A549 (cell line): ENCODE measurements around the gene SSBP3.

ENCODE experiments used
- CBX8 ChIP-seq: fragments of 200-600 bp; sonication (generic); IDR thresholded peaks from 2 replicates; pipeline ENCODE4 v1.6.1; 2016
- CEBPB ChIP-seq, 2 experiments: fragments of >200 bp in 1 of 2; sonication (Bioruptor Twin) in 1 of 2; formaldehyde crosslinking in 1 of 2; IDR thresholded peaks; 2 replicates each; pipeline ENCODE4 v1.6.1; 2012 to 2016
- CHD2 ChIP-seq: fragments of 150-350 bp; IDR thresholded peaks from 2 replicates; pipeline ENCODE4 v1.6.1; 2014; ENCODE audit warnings: low read length; ENCODE audit not compliant: partially characterized antibody
- CTCF ChIP-seq: fragments of >200 bp; sonication (Bioruptor Twin); formaldehyde crosslinking; IDR thresholded peaks from 3 replicates; pipeline ENCODE4 v1.5.1; 2016
- E2F6 ChIP-seq: IDR thresholded peaks from 2 replicates; pipeline ENCODE4 v1.6.1; 2012; ENCODE audit warnings: low read depth, borderline replicate concordance
- KDM5A ChIP-seq: fragments of 200-600 bp; sonication (generic); IDR thresholded peaks from 2 replicates; pipeline ENCODE4 v1.6.1; 2016; ENCODE audit warnings: antibody characterized with exemption, mild to moderate bottlenecking
- POLR2A ChIP-seq: IDR thresholded peaks from 2 replicates; pipeline ENCODE4 v1.6.1; 2012; ENCODE audit warnings: mild to moderate bottlenecking, low read length
- RNF2 ChIP-seq: fragments of 200-600 bp; sonication (generic); IDR thresholded peaks from 2 replicates; pipeline ENCODE4 v1.6.1; 2016; ENCODE audit warnings: low read depth, mild to moderate bottlenecking, antibody characterized with exemption, moderate library complexity, borderline replicate concordance
- SMC3 ChIP-seq: fragments of >200 bp; sonication (Bioruptor Twin); formaldehyde crosslinking; IDR thresholded peaks from 3 replicates; pipeline ENCODE4 v1.6.1; 2018; ENCODE audit warnings: inconsistent platforms
- USF2 ChIP-seq: fragments of 450-650 bp; IDR thresholded peaks from 2 replicates; pipeline ENCODE4 v1.6.1; 2014; ENCODE audit warnings: antibody characterized with exemption

- no peak for TF ChIP-seq KDM5A
- no peak for TF ChIP-seq CTCF
- no peak for TF ChIP-seq POLR2A
- TF ChIP-seq RNF2 = no peak
- TF ChIP-seq CHD2 = no peak
- no peak for TF ChIP-seq CEBPB (IDR thresholded peaks at IDR 0.05)
- TF ChIP-seq SMC3 = no peak
- TF ChIP-seq USF2 = no peak
- TF ChIP-seq CBX8 = no peak
- TF ChIP-seq E2F6 = no peak
These were observed 4.2 kb upstream of the SSBP3 start for GRCh38 chr1:54410359-54410758.
